GM18508 (cell line): ENCODE results near the gene PAPSS2.
"Not testable (repeated sequence)": the region's sequence is repeated elsewhere in the genome, so short reads cannot be mapped to it uniquely, and the experiment has no call there.

ENCODE experiments used
- ATAC-seq: cut with Tn5 transposase; IDR thresholded peaks from one replicate; pipeline ENCODE4 v1.9.1; 2021; ENCODE audit warnings: moderate number of reproducible peaks; ENCODE audit not compliant: insufficient read depth, unreplicated experiment

The PAPSS2 gene

GRCh38 chr10:87700031-87700796 is 40.5 kb downstream of the PAPSS2 start:
- no peak for ATAC-seq

- ATAC-seq = no peak
These were observed 42.7 kb downstream of the PAPSS2 start for GRCh38 chr10:87702260-87702972.

- no peak for ATAC-seq
These were observed 43.3 kb downstream of the PAPSS2 start for GRCh38 chr10:87702973-87703294.

DNA sequence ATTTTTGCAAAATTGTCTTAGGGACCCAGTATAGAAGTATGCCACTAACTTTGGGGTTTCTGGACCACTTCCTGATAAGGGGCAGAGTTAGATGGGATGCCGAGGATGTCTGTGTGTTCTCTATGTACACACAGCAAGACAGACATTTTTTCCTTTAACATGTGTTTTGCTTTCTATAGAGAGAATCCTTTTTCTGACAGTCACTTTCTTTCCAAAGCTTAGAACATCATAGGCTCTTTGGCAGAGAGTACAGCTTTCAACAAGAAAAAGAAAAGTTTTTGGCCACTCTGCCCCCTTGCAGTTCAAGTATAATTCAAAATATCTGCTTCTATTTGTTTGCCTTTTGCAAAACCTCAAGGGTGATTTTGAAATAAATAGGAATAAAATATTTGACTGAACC is 44.1 kb downstream of the PAPSS2 start:
- no peak for ATAC-seq

- no peak for ATAC-seq
These were observed 45.7 kb downstream of the PAPSS2 start for GRCh38 chr10:87705339-87705738.

DNA sequence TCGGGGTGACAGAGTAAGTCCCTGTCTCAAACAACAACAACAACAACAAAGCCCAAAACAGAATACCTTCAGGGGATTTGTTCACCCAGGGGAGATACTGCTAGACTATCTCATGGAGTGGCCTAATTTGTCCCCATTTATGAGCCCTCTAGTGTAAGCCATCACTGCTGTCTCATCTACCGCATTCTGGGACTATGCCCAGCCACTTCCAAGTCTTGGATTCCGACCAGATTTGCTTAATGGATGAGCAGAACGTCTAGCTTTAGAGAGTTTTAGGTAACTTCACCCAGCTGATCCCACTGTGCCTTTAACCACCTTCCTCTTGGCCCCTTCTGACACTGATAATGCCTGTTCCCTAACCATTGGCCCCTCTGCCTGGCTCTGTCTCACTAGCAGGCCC is 47.1 kb downstream of the PAPSS2 start:
- no peak for ATAC-seq

- ATAC-seq = no peak
These were observed 47.6 kb downstream of the PAPSS2 start for GRCh38 chr10:87707254-87707653.

- no peak for ATAC-seq
These were observed 53.4 kb downstream of the PAPSS2 start for GRCh38 chr10:87712913-87713616.

GRCh38 chr10:87713707-87714106 is 54.0 kb downstream of the PAPSS2 start:
- no peak for ATAC-seq

DNA sequence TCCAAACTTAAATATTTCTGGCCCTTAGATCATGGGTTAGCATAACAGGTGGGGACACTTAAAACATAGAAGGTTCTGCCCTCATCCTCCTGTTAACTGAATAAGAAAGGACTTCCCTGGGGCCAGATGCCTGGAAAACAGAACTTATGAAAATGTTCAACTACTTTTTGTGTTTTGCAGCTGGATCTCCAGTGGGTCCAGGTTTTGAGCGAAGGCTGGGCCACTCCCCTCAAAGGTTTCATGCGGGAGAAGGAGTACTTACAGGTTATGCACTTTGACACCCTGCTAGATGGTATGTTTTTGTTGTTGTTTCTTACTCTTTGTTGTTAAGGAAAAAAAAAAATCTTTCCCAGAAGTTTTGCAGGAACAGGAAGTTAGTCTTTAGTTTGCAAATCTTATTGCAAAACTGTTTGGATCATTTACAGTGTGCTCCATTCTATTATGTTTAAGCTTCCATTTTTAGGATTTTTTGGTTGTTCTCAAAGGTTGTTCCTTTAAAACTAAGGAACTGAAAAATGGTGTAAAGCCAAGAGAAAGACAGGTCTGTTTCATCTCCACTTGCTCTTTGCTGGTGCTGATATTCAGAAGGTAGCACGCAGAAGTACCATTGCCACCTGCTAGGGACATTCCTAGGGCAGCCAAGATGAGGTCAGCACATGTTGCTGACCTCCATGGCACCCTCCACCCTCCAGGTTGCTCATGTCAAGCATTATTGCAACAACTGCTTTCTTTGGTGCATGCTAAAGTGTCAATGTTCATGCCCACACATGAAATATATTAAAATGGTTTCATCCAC is 56.1 kb downstream of the PAPSS2 start:
- ATAC-seq = no peak

- ATAC-seq = no peak
These were observed 56.6 kb downstream of the PAPSS2 start for GRCh38 chr10:87716348-87716670.

- no peak for ATAC-seq
These were observed 61.0 kb downstream of the PAPSS2 start for GRCh38 chr10:87720665-87721064.

- ATAC-seq = no peak
These were observed 62.1 kb downstream of the PAPSS2 start for GRCh38 chr10:87721781-87722180.

DNA sequence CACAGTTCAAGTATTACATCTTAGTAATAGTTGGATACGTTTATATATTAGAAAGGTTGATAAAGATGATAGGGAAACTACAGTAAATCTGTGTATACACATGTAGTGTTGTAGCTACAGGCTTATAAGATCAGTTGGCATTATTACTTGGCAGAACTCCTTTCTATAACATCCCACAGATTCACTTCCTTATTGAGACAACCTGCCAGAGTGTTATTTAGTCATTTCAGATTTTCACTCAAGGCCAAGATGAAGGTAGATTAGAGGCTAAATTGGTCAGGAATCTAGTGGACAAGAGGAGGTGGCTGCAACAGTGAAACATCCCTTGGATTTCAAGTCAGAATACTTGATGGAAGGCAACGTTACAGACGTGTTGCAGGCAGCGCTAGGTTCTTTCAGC is 63.0 kb downstream of the PAPSS2 start:
- ATAC-seq = no peak

GRCh38 chr10:87723500-87723899 is 63.8 kb downstream of the PAPSS2 start:
- ATAC-seq = no peak

DNA sequence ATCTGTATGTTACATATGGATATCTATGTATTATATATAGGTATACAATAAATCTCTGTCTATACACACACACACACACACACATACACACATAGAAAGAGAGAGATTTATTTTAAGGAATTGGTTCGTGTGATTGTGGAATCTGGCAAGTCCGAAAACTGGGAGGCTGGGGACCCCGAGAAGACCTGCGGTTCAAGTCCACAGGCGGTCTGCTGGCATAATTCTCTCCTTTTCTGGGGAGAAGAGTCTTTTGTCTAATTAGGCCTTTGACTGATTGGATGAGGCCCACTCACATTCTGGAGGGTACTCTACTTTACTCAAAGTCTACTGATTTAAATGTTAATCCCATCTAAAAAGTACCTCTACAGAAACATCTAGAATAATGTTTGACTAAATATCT is 65.1 kb downstream of the PAPSS2 start:
- ATAC-seq = no peak

DNA sequence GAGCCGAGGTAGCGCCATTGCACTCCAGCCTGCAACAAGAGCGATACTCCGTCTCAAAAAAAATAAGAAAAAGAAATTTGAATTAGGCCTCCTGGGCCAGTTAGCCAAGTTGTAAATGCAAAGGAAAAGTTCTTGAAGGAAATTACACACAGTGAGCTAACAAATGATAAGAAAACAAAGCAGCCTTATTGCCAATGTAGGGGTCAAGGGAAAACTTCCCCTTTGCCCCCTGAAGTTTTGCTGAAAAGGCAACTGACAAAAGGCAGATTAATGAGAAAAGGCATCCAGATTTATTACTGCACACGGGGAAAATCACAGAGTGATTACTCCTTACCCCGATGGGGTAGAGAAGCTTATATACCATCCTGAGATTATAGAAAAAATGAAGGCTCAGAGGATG is 70.3 kb downstream of the PAPSS2 start:
- no peak for ATAC-seq

DNA sequence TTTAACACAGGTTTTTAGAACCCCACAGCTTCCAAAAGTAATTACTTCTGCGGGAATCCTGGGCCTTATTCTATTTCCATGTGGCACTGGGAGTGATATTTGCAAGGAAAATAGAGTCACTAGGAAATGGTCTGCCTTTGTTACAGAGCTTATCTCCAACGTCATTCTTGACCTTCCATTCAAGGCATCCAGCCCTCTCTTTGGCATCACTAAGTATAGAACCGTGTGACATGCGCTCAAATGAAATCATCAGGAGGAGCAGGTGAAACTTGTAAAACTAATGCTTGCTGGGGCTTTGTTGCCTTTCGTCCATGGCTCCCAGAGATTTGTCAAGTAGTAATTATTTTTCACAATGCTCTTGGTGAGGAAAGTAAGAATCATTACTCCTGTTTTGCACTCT is 73.4 kb downstream of the PAPSS2 start:
- no peak for ATAC-seq

DNA sequence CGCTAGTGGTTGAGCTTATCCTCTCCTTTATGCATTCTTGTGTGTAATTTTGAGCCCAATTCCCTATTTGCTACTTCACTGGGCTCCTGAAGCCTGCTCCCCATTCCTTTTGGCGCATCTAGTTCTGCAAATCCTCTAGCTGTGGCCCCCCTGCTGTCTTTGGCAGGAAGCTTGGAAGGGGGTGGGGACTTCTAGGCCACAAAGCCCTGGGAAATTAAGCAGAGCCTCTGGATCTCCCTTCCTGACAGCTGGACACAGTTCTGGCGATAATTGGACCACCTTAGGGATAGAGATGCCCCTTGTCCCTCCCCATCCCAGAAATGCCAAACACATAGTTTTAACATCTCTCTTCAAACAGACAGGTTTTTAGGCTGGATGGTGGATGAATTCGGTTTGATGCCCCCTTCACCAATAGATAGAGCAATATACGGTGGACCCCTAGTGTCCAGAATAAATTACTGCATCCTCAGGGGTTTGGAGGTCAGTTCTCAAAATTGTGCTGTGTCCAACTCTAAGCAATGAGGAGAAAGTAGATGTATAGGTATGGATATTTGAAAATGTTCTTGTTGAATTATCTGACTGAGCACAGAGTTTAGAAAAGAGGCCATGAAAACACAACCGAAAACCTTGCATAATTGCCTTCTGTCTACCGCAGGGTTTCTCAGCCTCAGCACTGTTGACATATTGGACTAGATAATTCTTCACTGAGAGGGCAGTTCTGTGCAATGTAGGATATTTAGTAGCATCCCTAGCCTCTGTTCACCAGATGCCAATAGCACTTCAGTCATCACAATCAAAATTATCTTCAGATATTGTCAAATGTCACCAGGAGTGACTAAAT is 75.5 kb downstream of the PAPSS2 start:
- no peak for ATAC-seq

DNA sequence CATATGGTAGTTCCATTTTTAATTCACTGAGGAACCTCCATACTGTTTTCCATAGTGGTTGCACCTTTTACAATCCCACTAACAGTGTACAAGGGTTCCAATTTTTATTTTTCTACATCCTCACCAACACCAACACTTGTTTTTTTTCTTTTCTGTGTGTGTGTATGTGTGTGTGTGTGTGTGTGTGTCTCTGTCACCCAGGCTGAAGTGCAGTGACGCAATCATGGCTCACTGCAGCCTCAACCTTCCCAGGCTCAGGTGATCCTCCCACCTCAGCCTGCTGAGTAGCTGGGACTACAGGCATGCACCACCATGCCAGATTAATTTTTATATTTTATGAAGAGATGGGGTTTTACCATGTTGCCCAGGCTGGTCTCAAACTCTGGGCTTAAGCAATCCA is 78.6 kb downstream of the PAPSS2 start:
- not testable (repeated sequence) for ATAC-seq
